H1 (cell line): ENCODE data around the gene UBE2I.

Experiments used
- CREB1 ChIP-seq: IDR thresholded peaks from 2 replicates; pipeline ENCODE4 v1.6.1; 2012; ENCODE audit warnings: inconsistent platforms
- POLR2AphosphoS5 ChIP-seq: IDR thresholded peaks from 2 replicates; pipeline ENCODE4 v1.6.1; 2011; ENCODE audit warnings: low read depth, low read length

GRCh38 chr16:1347286-1347855 lies 37.9 kb downstream of the UBE2I start:
- TF ChIP-seq POLR2AphosphoS5 (no peak), CREB1 (no peak)
